Chondrocyte (in vitro differentiated cells): ENCODE measurements around the gene OLR1. TPM values are rescaled to one million over a fixed set of nuclear protein-coding genes. Genes with fewer than 3 reads are reported as not detected.

Source experiments
- DNase-seq: peaks from one replicate; pipeline ENCODE4 v3.0.0; 2021; ENCODE audit warnings: mixed read lengths, low spot score
- H3K27ac Mint-ChIP-seq: one replicate; pipeline ENCODE4 v1.8.0; 2021; ENCODE audit warnings: mild to moderate bottlenecking, moderate library complexity, mixed read lengths; ENCODE audit not compliant: unreplicated experiment
- H3K27me3 Mint-ChIP-seq: 2 replicates; pipeline ENCODE4 v1.8.0; 2021; ENCODE audit warnings: low read depth, mixed read lengths
- H3K36me3 Mint-ChIP-seq: 2 replicates; pipeline ENCODE4 v1.8.0; 2021; ENCODE audit warnings: low read depth, mixed read lengths
- H3K4me1 Mint-ChIP-seq: 2 replicates; pipeline ENCODE4 v1.8.0; 2021; ENCODE audit warnings: low read depth, mild to moderate bottlenecking, mixed read lengths
- H3K4me3 Mint-ChIP-seq: one replicate; pipeline ENCODE4 v1.8.0; 2021; ENCODE audit warnings: mild to moderate bottlenecking, moderate library complexity, mixed read lengths; ENCODE audit not compliant: unreplicated experiment
- H3K9me3 Mint-ChIP-seq: 2 replicates; pipeline ENCODE4 v1.8.0; 2021; ENCODE audit warnings: low read depth, mixed read lengths
- total RNA-seq: library from RNA; stranded (reverse); gene quantifications from 3 replicates; pipeline ENCODE4 v1.2.1, GENCODE V29; 2021
- TF ChIP-seq, protein P1 (sequence below): fragments of 200-600 bp; sonication (generic); IDR thresholded peaks from 2 replicates; pipeline ENCODE4 v1.5.0; 2021; ENCODE audit warnings: antibody characterized with exemption, mild to moderate bottlenecking, moderate library complexity

OLR1 gene
- total RNA-seq, 1 donor from 2014 or later: not detected

DNA sequence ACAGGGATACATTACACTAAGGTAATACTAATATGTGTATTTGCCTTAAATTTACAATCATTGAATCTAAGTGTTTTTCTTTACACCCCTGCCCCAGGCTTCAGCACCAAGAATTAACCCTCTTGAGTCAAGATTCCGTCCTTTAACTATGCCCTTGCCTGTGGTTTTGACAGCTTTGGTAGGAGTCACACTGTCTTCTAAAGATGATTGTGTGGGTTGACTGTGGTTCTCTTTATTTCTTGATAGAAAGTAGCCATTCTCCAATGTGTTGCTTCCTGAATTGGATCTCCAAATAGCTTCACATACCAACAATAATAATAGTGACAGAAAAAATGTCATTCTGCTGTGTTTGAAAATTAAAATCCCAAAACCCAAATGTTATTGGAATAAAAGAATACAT, 45.5 kb downstream of the OLR1 start:
- no peak overlapping the region for H3K4me3 Mint-ChIP-seq
- no peak for DNase-seq
- no peaks in the 10 kb centered on the region for H3K4me1 Mint-ChIP-seq
- H3K36me3 Mint-ChIP-seq: no peaks in the 10 kb centered on the region
- H3K27ac Mint-ChIP-seq: no peak overlapping the region
- TF ChIP-seq, protein P1, sequence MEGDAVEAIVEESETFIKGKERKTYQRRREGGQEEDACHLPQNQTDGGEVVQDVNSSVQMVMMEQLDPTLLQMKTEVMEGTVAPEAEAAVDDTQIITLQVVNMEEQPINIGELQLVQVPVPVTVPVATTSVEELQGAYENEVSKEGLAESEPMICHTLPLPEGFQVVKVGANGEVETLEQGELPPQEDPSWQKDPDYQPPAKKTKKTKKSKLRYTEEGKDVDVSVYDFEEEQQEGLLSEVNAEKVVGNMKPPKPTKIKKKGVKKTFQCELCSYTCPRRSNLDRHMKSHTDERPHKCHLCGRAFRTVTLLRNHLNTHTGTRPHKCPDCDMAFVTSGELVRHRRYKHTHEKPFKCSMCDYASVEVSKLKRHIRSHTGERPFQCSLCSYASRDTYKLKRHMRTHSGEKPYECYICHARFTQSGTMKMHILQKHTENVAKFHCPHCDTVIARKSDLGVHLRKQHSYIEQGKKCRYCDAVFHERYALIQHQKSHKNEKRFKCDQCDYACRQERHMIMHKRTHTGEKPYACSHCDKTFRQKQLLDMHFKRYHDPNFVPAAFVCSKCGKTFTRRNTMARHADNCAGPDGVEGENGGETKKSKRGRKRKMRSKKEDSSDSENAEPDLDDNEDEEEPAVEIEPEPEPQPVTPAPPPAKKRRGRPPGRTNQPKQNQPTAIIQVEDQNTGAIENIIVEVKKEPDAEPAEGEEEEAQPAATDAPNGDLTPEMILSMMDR: no peak
- H3K9me3 Mint-ChIP-seq: no peaks in the 10 kb centered on the region
- H3K27me3 Mint-ChIP-seq: peaks cover 3% of the 10 kb centered on the region

DNA sequence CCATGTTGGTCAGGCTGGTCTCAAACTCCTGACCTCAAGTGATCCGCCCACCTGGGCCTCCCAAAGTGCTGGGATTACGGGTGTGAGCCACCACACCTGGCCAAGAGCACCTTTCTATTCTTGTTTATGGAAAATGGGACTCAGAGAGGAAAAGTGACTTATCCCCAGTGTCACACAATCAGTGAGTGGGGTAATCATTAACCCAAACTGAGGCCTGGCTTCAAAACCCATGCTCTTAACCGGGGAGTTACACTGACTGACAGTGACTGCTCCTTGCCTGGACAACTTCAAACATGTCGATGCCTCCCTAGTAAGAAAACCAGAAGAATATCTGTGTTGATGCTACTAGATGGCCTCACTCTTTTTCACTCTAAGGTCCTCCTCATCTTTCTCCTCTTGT, 49.2 kb downstream of the OLR1 start:
- TF ChIP-seq, protein P1: no peak
- Mint-ChIP-seq H3K4me3 (no peak overlapping the region), H3K27ac (no peak overlapping the region), H3K9me3 (no peaks in the 10 kb centered on the region), H3K36me3 (no peaks in the 10 kb centered on the region), H3K4me1 (no peaks in the 10 kb centered on the region), H3K27me3 (peaks cover 2% of the 10 kb centered on the region)
- no peak for DNase-seq

DNA sequence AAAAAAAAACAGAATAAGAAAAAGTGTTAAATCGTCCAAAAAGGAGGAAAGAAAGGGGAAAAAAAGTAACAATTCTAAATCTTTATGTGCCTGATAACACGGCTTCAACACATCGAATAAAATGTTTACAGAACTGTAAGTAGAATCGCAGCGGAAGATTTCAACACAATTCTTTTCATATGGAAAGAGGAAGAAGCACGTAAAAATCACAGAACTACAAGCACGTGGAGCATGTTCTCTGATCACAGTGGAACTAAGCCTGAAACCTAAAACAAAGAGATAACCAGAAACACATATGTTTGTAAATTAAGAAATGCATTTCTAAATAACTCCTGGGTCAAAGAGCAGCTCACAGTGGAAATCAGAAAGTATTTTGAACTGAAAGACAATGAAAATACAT, 50.7 kb downstream of the OLR1 start:
- H3K36me3 Mint-ChIP-seq: no peaks in the 10 kb centered on the region
- no peak overlapping the region for H3K4me3 Mint-ChIP-seq
- DNase-seq: no peak
- no peaks in the 10 kb centered on the region for H3K4me1 Mint-ChIP-seq
- H3K9me3 Mint-ChIP-seq: no peaks in the 10 kb centered on the region
- TF ChIP-seq, protein P1: no peak
- H3K27ac Mint-ChIP-seq: no peak overlapping the region
- no peaks in the 10 kb centered on the region for H3K27me3 Mint-ChIP-seq

DNA sequence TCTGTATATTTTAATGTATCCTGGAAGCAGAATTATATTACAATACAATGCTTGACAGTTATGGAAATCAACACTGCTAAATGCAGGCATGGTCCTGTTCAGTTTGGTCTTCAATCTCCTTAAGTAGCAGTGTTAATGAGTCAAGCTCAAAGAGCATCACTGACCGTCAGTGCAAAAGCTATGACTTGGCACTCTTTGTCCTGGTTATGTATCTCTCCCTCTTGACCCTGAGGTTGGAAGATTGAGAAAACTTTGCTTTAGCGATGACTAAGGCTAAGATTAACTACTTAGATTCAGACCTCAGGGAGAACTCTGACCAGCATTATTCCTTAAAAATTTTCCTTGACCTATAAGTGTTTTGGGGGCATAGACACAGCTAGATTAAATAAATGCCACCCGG, 52.9 kb downstream of the OLR1 start:
- H3K4me1 Mint-ChIP-seq: no peaks in the 10 kb centered on the region
- H3K9me3 Mint-ChIP-seq: no peaks in the 10 kb centered on the region
- H3K27me3 Mint-ChIP-seq: no peaks in the 10 kb centered on the region
- TF ChIP-seq, protein P1: no peak
- H3K27ac Mint-ChIP-seq: no peak overlapping the region
- H3K36me3 Mint-ChIP-seq: no peaks in the 10 kb centered on the region
- H3K4me3 Mint-ChIP-seq: no peak overlapping the region
- DNase-seq: no peak

DNA sequence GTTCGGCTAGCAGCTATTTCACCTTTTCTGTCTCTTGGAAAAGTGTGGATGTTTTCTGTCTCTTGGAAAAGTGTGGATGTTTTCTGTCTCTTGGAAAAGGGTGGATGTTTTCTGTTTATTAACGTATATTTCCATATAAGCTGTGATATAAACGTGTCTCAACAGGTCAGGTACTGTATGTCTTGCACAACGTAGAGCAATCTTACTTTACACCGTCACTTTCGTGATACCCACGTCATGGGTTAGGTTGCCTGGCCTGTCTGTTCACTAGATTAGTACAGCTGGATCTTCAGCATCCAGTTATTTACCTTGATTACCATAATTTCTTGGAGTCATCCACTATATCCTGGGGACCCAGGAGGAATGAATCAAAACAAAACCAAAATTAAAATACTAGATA, 56.0 kb downstream of the OLR1 start:
- Mint-ChIP-seq H3K4me1 (peaks cover 6% of the 10 kb centered on the region), H3K4me3 (no peak overlapping the region), H3K36me3 (no peaks in the 10 kb centered on the region), H3K9me3 (peaks cover 4% of the 10 kb centered on the region), H3K27ac (no peak overlapping the region), H3K27me3 (no peaks in the 10 kb centered on the region)
- TF ChIP-seq, protein P1: no peak
- DNase-seq: no peak
